ENCODE results near the gene AP4B1.
A peak's percentile ranks its signal among the peaks of the same experiment; 100 is the strongest.

AP4B1 gene

DNA sequence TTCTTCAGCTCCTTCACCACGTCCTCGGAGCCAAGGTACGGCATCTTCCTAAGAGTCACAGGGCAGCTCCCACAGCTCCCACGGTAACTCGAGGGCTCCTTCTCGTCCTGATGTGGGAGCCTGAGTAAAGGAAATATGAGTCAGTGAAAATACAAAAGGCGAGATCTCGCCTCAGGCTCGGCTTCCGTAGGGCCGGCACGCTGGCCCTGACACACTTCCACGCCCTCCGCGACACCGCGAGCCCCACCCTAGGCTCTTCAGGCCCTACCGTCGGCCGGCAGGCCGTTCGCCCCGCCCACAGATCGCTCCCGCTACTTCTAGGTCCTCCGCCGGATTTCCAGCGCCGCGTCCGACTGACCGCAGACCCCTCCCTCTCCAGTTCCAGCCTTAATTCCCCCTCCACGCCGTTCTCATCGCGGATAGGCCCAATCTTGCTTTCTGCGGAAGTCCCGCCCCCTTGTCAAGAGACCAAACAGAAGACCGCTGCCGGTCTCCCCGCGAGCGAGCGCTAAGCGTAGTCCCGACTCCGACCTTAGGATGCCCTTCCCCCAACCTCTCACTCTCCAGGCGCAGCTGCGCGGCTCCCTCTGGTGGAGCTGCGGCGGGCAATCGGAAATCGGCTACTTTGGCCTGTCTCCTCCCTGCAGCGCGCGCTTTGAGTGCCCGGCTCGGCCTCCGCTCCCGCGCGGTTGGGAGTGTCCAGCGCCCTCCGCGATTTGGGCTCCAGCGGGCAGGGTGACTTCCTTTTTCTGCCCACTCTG, at the start of gene AP4B1, which contains the start of gene DCLRE1B (continued):
- TF ChIP-seq MZF1 (tag by site-specific recombination; IDR thresholded peaks at IDR 0.05; ENCODE audit: borderline replicate concordance): no peak
- TF ChIP-seq KLF9 (tag by site-specific recombination; IDR thresholded peaks at IDR 0.05; ENCODE audit: low read depth): peak; percentile 65
- TF ChIP-seq PRDM1 (tag by site-specific recombination; IDR thresholded peaks at IDR 0.05): peak; percentile 68
- TF ChIP-seq KLF7 (tag by site-specific recombination; IDR thresholded peaks at IDR 0.05; ENCODE audit: borderline replicate concordance): peak; percentile 46; the same call in 1 of the 2 replicates
- no peak for TF ChIP-seq SALL2 (tag by site-specific recombination; IDR thresholded peaks at IDR 0.05; ENCODE audit: borderline replicate concordance)
- TF ChIP-seq EGR2 (tag by site-specific recombination; IDR thresholded peaks at IDR 0.05; ENCODE audit: low read depth): peak; percentile 21; the same call in 1 of the 2 replicates
- no peak for TF ChIP-seq ZNF776 (tag by site-specific recombination; IDR thresholded peaks at IDR 0.05; ENCODE audit: borderline replicate concordance)
- peak; percentile 99 for TF ChIP-seq SP2 (tag by site-specific recombination; IDR thresholded peaks at IDR 0.05)
- TF ChIP-seq ZNF112 (tag by site-specific recombination; IDR thresholded peaks at IDR 0.05): no peak
- TF ChIP-seq ZBTB48 (tag by site-specific recombination; IDR thresholded peaks at IDR 0.05): no peak
- TF ChIP-seq ZNF677 (tag by site-specific recombination; IDR thresholded peaks at IDR 0.05): no peak
- TF ChIP-seq YY2 (tag by site-specific recombination; IDR thresholded peaks at IDR 0.05): no peak
- TF ChIP-seq ZBTB17 (tag by site-specific recombination; IDR thresholded peaks at IDR 0.05): peak; percentile 99
- TF ChIP-seq, protein P1, sequence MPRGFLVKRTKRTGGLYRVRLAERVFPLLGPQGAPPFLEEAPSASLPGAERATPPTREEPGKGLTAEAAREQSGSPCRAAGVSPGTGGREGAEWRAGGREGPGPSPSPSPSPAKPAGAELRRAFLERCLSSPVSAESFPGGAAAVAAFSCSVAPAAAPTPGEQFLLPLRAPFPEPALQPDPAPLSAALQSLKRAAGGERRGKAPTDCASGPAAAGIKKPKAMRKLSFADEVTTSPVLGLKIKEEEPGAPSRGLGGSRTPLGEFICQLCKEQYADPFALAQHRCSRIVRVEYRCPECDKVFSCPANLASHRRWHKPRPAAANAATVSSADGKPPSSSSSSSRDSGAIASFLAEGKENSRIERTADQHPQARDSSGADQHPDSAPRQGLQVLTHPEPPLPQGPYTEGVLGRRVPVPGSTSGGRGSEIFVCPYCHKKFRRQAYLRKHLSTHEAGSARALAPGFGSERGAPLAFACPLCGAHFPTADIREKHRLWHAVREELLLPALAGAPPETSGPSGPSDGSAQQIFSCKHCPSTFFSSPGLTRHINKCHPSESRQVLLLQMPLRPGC (tag by site-specific recombination; IDR thresholded peaks at IDR 0.05): 0 out of 2 replicates have a peak, but pooled peaks have one; percentile 20
- TF ChIP-seq ZSCAN30 (tag by site-specific recombination; IDR thresholded peaks at IDR 0.05): peak; percentile 67
- peak; percentile 87 for TF ChIP-seq ZNF561 (tag by site-specific recombination; IDR thresholded peaks at IDR 0.05; ENCODE audit: borderline replicate concordance)
- TF ChIP-seq ZNF155 (tag by site-specific recombination; IDR thresholded peaks at IDR 0.05): no peak
- TF ChIP-seq YY1 (tag by site-specific recombination; IDR thresholded peaks at IDR 0.05): peak; percentile 71
- TF ChIP-seq ZNF624 (tag by site-specific recombination; IDR thresholded peaks at IDR 0.05): no peak
- TF ChIP-seq ZSCAN23 (tag by site-specific recombination; IDR thresholded peaks at IDR 0.05): no peak
- no peak for TF ChIP-seq ZNF792 (tag by site-specific recombination; IDR thresholded peaks at IDR 0.05)
- TF ChIP-seq, protein P2, sequence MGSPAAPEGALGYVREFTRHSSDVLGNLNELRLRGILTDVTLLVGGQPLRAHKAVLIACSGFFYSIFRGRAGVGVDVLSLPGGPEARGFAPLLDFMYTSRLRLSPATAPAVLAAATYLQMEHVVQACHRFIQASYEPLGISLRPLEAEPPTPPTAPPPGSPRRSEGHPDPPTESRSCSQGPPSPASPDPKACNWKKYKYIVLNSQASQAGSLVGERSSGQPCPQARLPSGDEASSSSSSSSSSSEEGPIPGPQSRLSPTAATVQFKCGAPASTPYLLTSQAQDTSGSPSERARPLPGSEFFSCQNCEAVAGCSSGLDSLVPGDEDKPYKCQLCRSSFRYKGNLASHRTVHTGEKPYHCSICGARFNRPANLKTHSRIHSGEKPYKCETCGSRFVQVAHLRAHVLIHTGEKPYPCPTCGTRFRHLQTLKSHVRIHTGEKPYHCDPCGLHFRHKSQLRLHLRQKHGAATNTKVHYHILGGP (tag by site-specific recombination; IDR thresholded peaks at IDR 0.05): no peak
- TF ChIP-seq ZFP3 (tag by site-specific recombination; IDR thresholded peaks at IDR 0.05; ENCODE audit: low read depth): no peak
- peak; percentile 87 for TF ChIP-seq GLIS2 (tag by site-specific recombination; IDR thresholded peaks at IDR 0.05)
- no peak for TF ChIP-seq ZNF274 (IDR thresholded peaks at IDR 0.05; ENCODE audit: low read length)
- TF ChIP-seq ZNF274 (tag by site-specific recombination; IDR thresholded peaks at IDR 0.05; ENCODE audit: borderline replicate concordance): no peak
- no peak for TF ChIP-seq ZNF548 (tag by site-specific recombination; IDR thresholded peaks at IDR 0.05)
- TF ChIP-seq ZFP41 (tag by site-specific recombination; IDR thresholded peaks at IDR 0.05; ENCODE audit: borderline replicate concordance): no peak
- no peak for TF ChIP-seq ZNF175 (tag by site-specific recombination; IDR thresholded peaks at IDR 0.05)
- TF ChIP-seq KLF1 (tag by site-specific recombination; IDR thresholded peaks at IDR 0.05): peak; percentile 55
- no peak for TF ChIP-seq ZNF19 (tag by site-specific recombination; IDR thresholded peaks at IDR 0.05; ENCODE audit: low read depth)
- TF ChIP-seq, protein P3, sequence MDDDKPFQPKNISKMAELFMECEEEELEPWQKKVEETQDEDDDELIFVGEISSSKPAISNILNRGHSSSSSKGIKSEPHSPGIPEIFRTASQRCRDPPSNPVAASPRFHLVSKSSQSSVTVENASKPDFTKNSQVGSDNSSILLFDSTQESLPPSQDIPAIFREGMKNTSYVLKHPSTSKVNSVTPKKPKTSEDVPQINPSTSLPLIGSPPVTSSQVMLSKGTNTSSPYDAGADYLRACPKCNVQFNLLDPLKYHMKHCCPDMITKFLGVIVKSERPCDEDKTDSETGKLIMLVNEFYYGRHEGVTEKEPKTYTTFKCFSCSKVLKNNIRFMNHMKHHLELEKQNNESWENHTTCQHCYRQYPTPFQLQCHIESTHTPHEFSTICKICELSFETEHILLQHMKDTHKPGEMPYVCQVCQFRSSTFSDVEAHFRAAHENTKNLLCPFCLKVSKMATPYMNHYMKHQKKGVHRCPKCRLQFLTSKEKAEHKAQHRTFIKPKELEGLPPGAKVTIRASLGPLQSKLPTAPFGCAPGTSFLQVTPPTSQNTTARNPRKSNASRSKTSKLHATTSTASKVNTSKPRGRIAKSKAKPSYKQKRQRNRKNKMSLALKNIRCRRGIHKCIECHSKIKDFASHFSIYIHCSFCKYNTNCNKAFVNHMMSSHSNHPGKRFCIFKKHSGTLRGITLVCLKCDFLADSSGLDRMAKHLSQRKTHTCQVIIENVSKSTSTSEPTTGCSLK (tag by site-specific recombination; IDR thresholded peaks at IDR 0.05): no peak
- no peak for TF ChIP-seq ZNF571 (tag by site-specific recombination; IDR thresholded peaks at IDR 0.05)
- no peak for TF ChIP-seq ZSCAN16 (tag by site-specific recombination; IDR thresholded peaks at IDR 0.05)
- TF ChIP-seq ZNF24 (tag by site-specific recombination; IDR thresholded peaks at IDR 0.05): peak; percentile 87
- no peak for TF ChIP-seq ZNF174 (tag by site-specific recombination; IDR thresholded peaks at IDR 0.05)
